GM19099 (cell line): ENCODE measurements around the gene CTSE.

Experiments used
- POLR2A ChIP-seq: IDR thresholded peaks from 3 replicates; pipeline ENCODE4 v1.6.1; 2011; ENCODE audit warnings: low read depth; ENCODE audit not compliant: insufficient read length; ENCODE audit errors: extremely low read depth

The CTSE gene

GRCh38 chr1:206003854-206004800 is 19.6 kb downstream of the CTSE start:
- TF ChIP-seq POLR2A = no peak

GRCh38 chr1:206002871-206003801 is 20.6 kb downstream of the CTSE start, which contains the start of gene RAB7B:
Gene RAB7B (minus strand): TSS chr1:206003395. CDS start chr1:205994135, 9,260 bp downstream.
- no peak for TF ChIP-seq POLR2A

- no peak for TF ChIP-seq POLR2A
Observed at GRCh38 chr1:206002160-206002559, 21.5 kb downstream of the CTSE start.

- no peak for TF ChIP-seq POLR2A
Observed at GRCh38 chr1:206001476-206001888, 22.2 kb downstream of the CTSE start.

- no peak for TF ChIP-seq POLR2A
Observed at GRCh38 chr1:206000641-206001339, 22.9 kb downstream of the CTSE start.

GRCh38 chr1:205998457-205999241 is 25.0 kb downstream of the CTSE start:
- no peak for TF ChIP-seq POLR2A

- TF ChIP-seq POLR2A = no peak
Observed at GRCh38 chr1:205994346-205994745, 29.3 kb downstream of the CTSE start.

GRCh38 chr1:205993068-205993467 is 30.6 kb downstream of the CTSE start:
- no peak for TF ChIP-seq POLR2A

GRCh38 chr1:205992218-205992882 is 31.3 kb downstream of the CTSE start:
- no peak for TF ChIP-seq POLR2A

- TF ChIP-seq POLR2A = no peak
Observed at GRCh38 chr1:205991237-205991636, 32.5 kb downstream of the CTSE start.

- no peak for TF ChIP-seq POLR2A
Observed at GRCh38 chr1:205990226-205990625, 33.5 kb downstream of the CTSE start.

- TF ChIP-seq POLR2A = no peak
Observed at GRCh38 chr1:205989786-205990185, 33.9 kb downstream of the CTSE start.

GRCh38 chr1:205988585-205988995 is 35.1 kb downstream of the CTSE start:
- no peak for TF ChIP-seq POLR2A
